GM12878 (cell line): Measurements from ENCODE around the gene PCDH1. TPM values are rescaled to one million over a fixed set of nuclear protein-coding genes. Genes with fewer than 3 reads are reported as not detected.
A peak's percentile ranks its signal among the peaks of the same experiment; 100 is the strongest.

Source experiments
- ATAC-seq: fragments of 200-7000 bp; cut with Tn5 transposase; 3 replicates; pipeline ENCODE4 v1.9.1; 2020; ENCODE audit warnings: mild to moderate bottlenecking, moderate library complexity
- BruUV-seq: library from RNA; stranded (reverse); fragments of 400-500 nt; replicated peaks from 2 replicates; lab custom pipeline; 2021; lab: Mats Ljungman, UMichigan
- CTCF ChIA-PET: fragments of 300-600 bp; sonication (Branson Sonifier 250); formaldehyde crosslinking; extraction: SDS; loops from one replicate; lab custom pipeline; 2021; ENCODE audit warnings: inconsistent platforms; lab: Yijun Ruan, JAX
- POLR2A ChIA-PET: fragments of 350-600 bp; formaldehyde crosslinking; extraction: SDS; loops from one replicate; lab custom pipeline; 2021; ENCODE audit warnings: inconsistent platforms; lab: Charles Lee
- RAD21 ChIA-PET: fragments of 300-600 bp; sonication (Branson Sonifier 250); formaldehyde crosslinking; loops from one replicate; lab custom pipeline; 2023; ENCODE audit warnings: antibody characterized with exemption; ENCODE audit not compliant: unreplicated experiment; lab: Charles Lee
- SMC1A ChIA-PET: fragments of 300-600 bp; sonication (Branson Sonifier 250); formaldehyde crosslinking; loops from one replicate; lab custom pipeline; 2023; ENCODE audit not compliant: unreplicated experiment, uncharacterized antibody; lab: Charles Lee
- DNase-seq: peaks from one replicate; pipeline ENCODE4 v3.0.0-alpha.2; 2011; ENCODE audit warnings: low read depth, low spot score
- FAIRE-seq: peaks from 3 replicates; lab custom pipeline; 2011; peaks lifted over from hg19 to GRCh38; lab: Jason Lieb, UNC
- H2AFZ ChIP-seq: 2 replicates; pipeline ENCODE4 v1.6.0; 2011; ENCODE audit warnings: low read depth, low read length, control low read depth; ENCODE audit not compliant: control insufficient read depth
- H3K27ac ChIP-seq: 2 replicates; pipeline ENCODE4 v1.5.1; 2011; ENCODE audit warnings: control low read depth; ENCODE audit not compliant: control insufficient read depth, insufficient read depth
- H3K27me3 ChIP-seq, 2 experiments: replicated peaks in 1 of 2; 2 replicates each; pipeline versions ENCODE4 v1.6.0 to v1.6.1; 2011; ENCODE audit warnings: low read length in 1 of 2; ENCODE audit not compliant: control insufficient read depth in 2 of 2, insufficient read depth in 2 of 2
- H3K36me3 ChIP-seq, 2 experiments: 2 replicates each; pipeline ENCODE4 v1.5.1; 2011; ENCODE audit warnings: low read length in 1 of 2; ENCODE audit not compliant: control insufficient read depth in 2 of 2, insufficient read depth in 2 of 2
- H3K4me1 ChIP-seq: 2 replicates; pipeline ENCODE4 v1.6.1; 2011; ENCODE audit warnings: mild to moderate bottlenecking, low read length, moderate library complexity, mixed read lengths; ENCODE audit not compliant: control insufficient read depth, insufficient read depth
- H3K4me2 ChIP-seq: 2 replicates; pipeline ENCODE4 v1.6.0; 2011; ENCODE audit warnings: control low read depth; ENCODE audit not compliant: control insufficient read depth, insufficient read depth
- H3K4me3 ChIP-seq: fragments of 200-600 bp; sonication (generic); 2 replicates; pipeline ENCODE4 v1.5.1; 2016
- H3K79me2 ChIP-seq: 2 replicates; pipeline ENCODE4 v1.6.0; 2011; ENCODE audit warnings: low read length; ENCODE audit not compliant: control insufficient read depth, insufficient read depth
- H3K9ac ChIP-seq: 2 replicates; pipeline ENCODE4 v1.8.0; 2011; ENCODE audit warnings: low read length, control low read depth, mixed read lengths; ENCODE audit not compliant: control insufficient read depth, insufficient read depth
- H3K9me3 ChIP-seq: replicated peaks from 3 replicates; pipeline ENCODE4 v1.5.1; 2011; ENCODE audit warnings: mild to moderate bottlenecking, low read length; ENCODE audit not compliant: control insufficient read depth, insufficient read depth
- H4K20me1 ChIP-seq: 2 replicates; pipeline ENCODE4 v1.6.0; 2011; ENCODE audit not compliant: control insufficient read depth, insufficient read depth
- EGR1 ChIP-seq, 2 experiments: IDR thresholded peaks; 1 replicate in 1 of 2; 2 replicates in 1 of 2; pipeline ENCODE4 v1.6.1; 2011 to 2012; ENCODE audit warnings: low read depth in 2 of 2, low read length in 2 of 2, borderline replicate concordance in 1 of 2, mild to moderate bottlenecking in 1 of 2, moderate library complexity in 1 of 2
- ESRRA ChIP-seq: IDR thresholded peaks from 2 replicates; pipeline ENCODE4 v1.6.1; 2012; ENCODE audit warnings: mild to moderate bottlenecking, low read length, improper control_type of control experiment
- POLR2A ChIP-seq: IDR thresholded peaks from 2 replicates; pipeline ENCODE4 v1.6.1; 2011; ENCODE audit warnings: low read depth, mild to moderate bottlenecking, low read length
- RBBP5 ChIP-seq: fragments of 200-600 bp; sonication (generic); conservative IDR thresholded peaks from 2 replicates; pipeline ENCODE4 v1.6.1; 2016
- SMAD1 ChIP-seq: fragments of 450-650 bp; IDR thresholded peaks from 2 replicates; pipeline ENCODE4 v1.6.1; 2018; ENCODE audit warnings: mild to moderate bottlenecking, low read depth; ENCODE audit not compliant: partially characterized antibody
- TAF1 ChIP-seq: IDR thresholded peaks from 2 replicates; pipeline ENCODE4 v1.6.1; 2011; ENCODE audit warnings: mild to moderate bottlenecking, low read depth, low read length, borderline replicate concordance
- USF1 ChIP-seq: IDR thresholded peaks from 2 replicates; pipeline ENCODE4 v1.6.1; 2011; ENCODE audit warnings: borderline replicate concordance, low read depth, mild to moderate bottlenecking, moderate library complexity, mixed read lengths, low read length; ENCODE audit not compliant: insufficient read depth; ENCODE audit errors: extremely low read length
- WRNIP1 ChIP-seq: IDR thresholded peaks from 2 replicates; pipeline ENCODE4 v1.6.1; 2011; ENCODE audit warnings: low read depth, low read length, improper control_type of control experiment, borderline replicate concordance
- YBX1 ChIP-seq: fragments of 450-650 bp; IDR thresholded peaks from 2 replicates; pipeline ENCODE4 v1.6.1; 2016; ENCODE audit warnings: antibody characterized with exemption
- YY1 ChIP-seq: IDR thresholded peaks from 2 replicates; pipeline ENCODE4 v1.6.1; 2011; ENCODE audit warnings: low read depth, mild to moderate bottlenecking, low read length
- ZNF274 ChIP-seq: IDR thresholded peaks from one replicate; pipeline ENCODE4 v1.8.0; 2011; ENCODE audit not compliant: insufficient read length, insufficient read depth
- WGBS: methylation state at CpG from one replicate; pipeline ENCODE4 v1.1.6; 2016; ENCODE audit warnings: low lambda C conversion rate; ENCODE audit not compliant: insufficient replicate concordance, insufficient coverage; ENCODE audit errors: missing lambda C conversion rate; 5-methylcytosine and 5-hydroxymethylcytosine counted together
- in situ Hi-C: fragments of 300-500 bp; cut with MboI; formaldehyde crosslinking; loops from 9 replicates; pipeline ENCODE4 v1.14.3; 2018; ENCODE audit warnings: mixed read lengths
- intact Hi-C: fragments of 100-400 bp; cut with micrococcal nuclease; formaldehyde crosslinking; loops from one replicate; pipeline ENCODE4 v1.14.2; 2022; ENCODE audit not compliant: unreplicated experiment
- polyA plus RNA-seq, 11 experiments: library from polyadenylated mRNA; depleted of rRNA in 4 of 11; unstranded in 6 of 11; stranded (reverse) in 5 of 11; fragments of >200 nt; fragmentation: Nextera tagmentation in 4 of 11; fragmentation: Illumina TruSeq in 1 of 11; extraction: Ambion mirVana in 4 of 11; extraction: Trizol in 1 of 11; gene quantifications; 1 replicate in 1 of 11; 2 replicates in 10 of 11; pipeline versions ENCODE4 v1.2.1 to v1.2.3, GENCODE V29; 2011 to 2016; ENCODE audit warnings: inconsistent platforms in 2 of 11, missing spikeins in 2 of 11, low read depth in 1 of 11
- total RNA-seq, 4 experiments: library from RNA; depleted of rRNA in 3 of 4; stranded (reverse); fragments of >200 nt in 3 of 4; fragmentation: Illumina TruSeq in 1 of 4; extraction: Trizol in 1 of 4; gene quantifications; 2 replicates each; pipeline versions ENCODE4 v1.2.1 to v1.2.3, GENCODE V29; 2013 to 2021
- TF ChIP-seq, protein P1 (sequence below): fragments of 450-650 bp; IDR thresholded peaks from 2 replicates; pipeline ENCODE4 v1.6.1; 2017; ENCODE audit warnings: antibody characterized with exemption, mild to moderate bottlenecking, moderate library complexity
- TF ChIP-seq, protein P2 (sequence below): IDR thresholded peaks from 2 replicates; pipeline ENCODE4 v1.6.1; 2012; ENCODE audit warnings: improper control_type of control experiment, low read depth, low read length; ENCODE audit not compliant: insufficient replicate concordance

The PCDH1 gene
- total and polyA plus RNA-seq, 10 of the 15 experiments (the other 5 are each of a cell fraction or from before 2014, with no cell fraction given) = 0.07 to 0.36 (median 0.16) TPM; not detected in 7

- TF ChIP-seq, protein P1, sequence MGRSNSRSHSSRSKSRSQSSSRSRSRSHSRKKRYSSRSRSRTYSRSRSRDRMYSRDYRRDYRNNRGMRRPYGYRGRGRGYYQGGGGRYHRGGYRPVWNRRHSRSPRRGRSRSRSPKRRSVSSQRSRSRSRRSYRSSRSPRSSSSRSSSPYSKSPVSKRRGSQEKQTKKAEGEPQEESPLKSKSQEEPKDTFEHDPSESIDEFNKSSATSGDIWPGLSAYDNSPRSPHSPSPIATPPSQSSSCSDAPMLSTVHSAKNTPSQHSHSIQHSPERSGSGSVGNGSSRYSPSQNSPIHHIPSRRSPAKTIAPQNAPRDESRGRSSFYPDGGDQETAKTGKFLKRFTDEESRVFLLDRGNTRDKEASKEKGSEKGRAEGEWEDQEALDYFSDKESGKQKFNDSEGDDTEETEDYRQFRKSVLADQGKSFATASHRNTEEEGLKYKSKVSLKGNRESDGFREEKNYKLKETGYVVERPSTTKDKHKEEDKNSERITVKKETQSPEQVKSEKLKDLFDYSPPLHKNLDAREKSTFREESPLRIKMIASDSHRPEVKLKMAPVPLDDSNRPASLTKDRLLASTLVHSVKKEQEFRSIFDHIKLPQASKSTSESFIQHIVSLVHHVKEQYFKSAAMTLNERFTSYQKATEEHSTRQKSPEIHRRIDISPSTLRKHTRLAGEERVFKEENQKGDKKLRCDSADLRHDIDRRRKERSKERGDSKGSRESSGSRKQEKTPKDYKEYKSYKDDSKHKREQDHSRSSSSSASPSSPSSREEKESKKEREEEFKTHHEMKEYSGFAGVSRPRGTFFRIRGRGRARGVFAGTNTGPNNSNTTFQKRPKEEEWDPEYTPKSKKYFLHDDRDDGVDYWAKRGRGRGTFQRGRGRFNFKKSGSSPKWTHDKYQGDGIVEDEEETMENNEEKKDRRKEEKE = no peak
- no peak for TF ChIP-seq YBX1
Observed at GRCh38 chr5:141882594-141883183, 4.5 kb upstream of the PCDH1 start (continued).

DNA sequence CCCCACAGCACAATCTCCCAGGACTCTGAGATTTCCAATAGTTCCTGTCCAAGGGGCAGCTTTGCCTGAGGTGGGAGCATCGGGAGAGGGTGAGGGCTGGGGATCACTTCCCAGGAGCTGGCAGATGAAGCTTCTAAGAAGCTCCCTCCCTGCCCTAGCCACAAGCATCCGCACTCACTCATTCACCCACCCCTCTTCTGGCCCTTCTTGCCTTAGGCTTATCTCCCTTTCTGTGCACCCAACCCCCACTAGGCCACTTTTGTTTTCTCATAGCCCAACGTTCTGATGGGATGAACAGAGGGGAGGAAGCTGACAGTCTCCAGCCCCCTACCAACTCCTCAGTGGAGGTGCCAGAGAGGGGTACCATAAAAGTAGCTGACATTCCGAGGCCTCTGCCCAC, 3.7 kb upstream of the PCDH1 start:
- Histone ChIP-seq H3K4me3 (no peak overlapping the region), H3K79me2 (no peaks in the 10 kb centered on the region), H3K4me2 (peak overlapping the region; percentile 59), H3K27ac (0 out of 2 replicates have a peak overlapping the region, but pooled peaks have one; percentile 10), H3K9ac (no peak overlapping the region), H2AFZ (no peak overlapping the region), H3K36me3 (no peaks in the 10 kb centered on the region), H3K9me3 (no peaks in the 10 kb centered on the region), H3K27me3 (peaks cover 13 to 21% of the 10 kb centered on the region in 2 experiments), H4K20me1 (0 out of 2 replicates have a peak, but pooled peaks cover 3% of the 10 kb centered on the region), H3K4me1 (peaks cover 37% of the 10 kb centered on the region)
- 2% methylated on average over 4 of the region's 4 CpGs for WGBS
- no TSS peak for BruUV-seq
- ATAC-seq = no peak
- DNase-seq = no peak
- FAIRE-seq = no peak
- ChIA-PET SMC1A (interaction anchor here (0.9 to 4.2 kb wide), 8 partner anchors 8 to 279 kb away, joined by 3 to 39 read pairs (median 6); no protein-coding TSS in a partner anchor), RAD21 (interaction anchor here (1.3 to 5.0 kb wide), 7 partner anchors 24 to 188 kb away, joined by 3 to 67 read pairs (median 6); no protein-coding TSS in a partner anchor), POLR2A (interaction anchor here (0.9 kb wide), 1 partner anchor 89 kb away, joined by 4 read pairs; no protein-coding TSS in a partner anchor), CTCF (interaction anchor here (0.7 to 7.3 kb wide), 13 partner anchors 9 to 217 kb away, joined by 3 to 97 read pairs (median 10); partner anchors contain the start of gene RNF14)
- in situ Hi-C loops (loop anchor here (5.0 kb wide), 1 partner anchor 190 kb away; no protein-coding TSS in a partner anchor), intact Hi-C loops (loop anchor here (2.0 kb wide), 1 partner anchor 79 kb away; no protein-coding TSS in a partner anchor)
- no peak for TF ChIP-seq EGR1 (IDR thresholded peaks at IDR 0.05; ENCODE audit: borderline replicate concordance in 1 of 2, low read depth in 2 of 2, low read length in 2 of 2)
- no peak for TF ChIP-seq ZNF274
- TF ChIP-seq WRNIP1 = no peak
- no peak for TF ChIP-seq POLR2A
- no peak for TF ChIP-seq YY1
- TF ChIP-seq ESRRA = no peak
- TF ChIP-seq RBBP5 = no peak
- TF ChIP-seq USF1 = no peak
- TF ChIP-seq TAF1 = no peak
- TF ChIP-seq SMAD1 = no peak
- TF ChIP-seq, protein P2, sequence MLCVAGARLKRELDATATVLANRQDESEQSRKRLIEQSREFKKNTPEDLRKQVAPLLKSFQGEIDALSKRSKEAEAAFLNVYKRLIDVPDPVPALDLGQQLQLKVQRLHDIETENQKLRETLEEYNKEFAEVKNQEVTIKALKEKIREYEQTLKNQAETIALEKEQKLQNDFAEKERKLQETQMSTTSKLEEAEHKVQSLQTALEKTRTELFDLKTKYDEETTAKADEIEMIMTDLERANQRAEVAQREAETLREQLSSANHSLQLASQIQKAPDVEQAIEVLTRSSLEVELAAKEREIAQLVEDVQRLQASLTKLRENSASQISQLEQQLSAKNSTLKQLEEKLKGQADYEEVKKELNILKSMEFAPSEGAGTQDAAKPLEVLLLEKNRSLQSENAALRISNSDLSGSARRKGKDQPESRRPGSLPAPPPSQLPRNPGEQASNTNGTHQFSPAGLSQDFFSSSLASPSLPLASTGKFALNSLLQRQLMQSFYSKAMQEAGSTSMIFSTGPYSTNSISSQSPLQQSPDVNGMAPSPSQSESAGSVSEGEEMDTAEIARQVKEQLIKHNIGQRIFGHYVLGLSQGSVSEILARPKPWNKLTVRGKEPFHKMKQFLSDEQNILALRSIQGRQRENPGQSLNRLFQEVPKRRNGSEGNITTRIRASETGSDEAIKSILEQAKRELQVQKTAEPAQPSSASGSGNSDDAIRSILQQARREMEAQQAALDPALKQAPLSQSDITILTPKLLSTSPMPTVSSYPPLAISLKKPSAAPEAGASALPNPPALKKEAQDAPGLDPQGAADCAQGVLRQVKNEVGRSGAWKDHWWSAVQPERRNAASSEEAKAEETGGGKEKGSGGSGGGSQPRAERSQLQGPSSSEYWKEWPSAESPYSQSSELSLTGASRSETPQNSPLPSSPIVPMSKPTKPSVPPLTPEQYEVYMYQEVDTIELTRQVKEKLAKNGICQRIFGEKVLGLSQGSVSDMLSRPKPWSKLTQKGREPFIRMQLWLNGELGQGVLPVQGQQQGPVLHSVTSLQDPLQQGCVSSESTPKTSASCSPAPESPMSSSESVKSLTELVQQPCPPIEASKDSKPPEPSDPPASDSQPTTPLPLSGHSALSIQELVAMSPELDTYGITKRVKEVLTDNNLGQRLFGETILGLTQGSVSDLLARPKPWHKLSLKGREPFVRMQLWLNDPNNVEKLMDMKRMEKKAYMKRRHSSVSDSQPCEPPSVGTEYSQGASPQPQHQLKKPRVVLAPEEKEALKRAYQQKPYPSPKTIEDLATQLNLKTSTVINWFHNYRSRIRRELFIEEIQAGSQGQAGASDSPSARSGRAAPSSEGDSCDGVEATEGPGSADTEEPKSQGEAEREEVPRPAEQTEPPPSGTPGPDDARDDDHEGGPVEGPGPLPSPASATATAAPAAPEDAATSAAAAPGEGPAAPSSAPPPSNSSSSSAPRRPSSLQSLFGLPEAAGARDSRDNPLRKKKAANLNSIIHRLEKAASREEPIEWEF = no peak
